NCI-H748 treated with DMSO at 0.1 percent for 48 hours (cell line): Measurements from ENCODE around the gene CFAP74.
A peak's percentile ranks its signal among the peaks of the same experiment; 100 is the strongest.

ENCODE experiments used
- DNase-seq: peaks from one replicate; lab custom pipeline; 2025; lab: John Stamatoyannopoulos, UW

CFAP74 gene

GRCh38 chr1:1914101-1914970 lies 89.2 kb downstream of the CFAP74 start:
- no peak for DNase-seq

- no peak for DNase-seq
Observed at GRCh38 chr1:1911350-1912041, 92.1 kb downstream of the CFAP74 start.

GRCh38 chr1:1910651-1911331 lies 92.8 kb downstream of the CFAP74 start:
- DNase-seq, result no peak

GRCh38 chr1:1910033-1910465 lies 93.5 kb downstream of the CFAP74 start:
- no peak for DNase-seq

GRCh38 chr1:1908506-1908791 lies 95.1 kb downstream of the CFAP74 start:
- no peak for DNase-seq

GRCh38 chr1:1907098-1907736 lies 96.4 kb downstream of the CFAP74 start:
- no peak for DNase-seq

GRCh38 chr1:1906185-1907097 lies 97.1 kb downstream of the CFAP74 start:
- peak; percentile 55 for DNase-seq

- no peak for DNase-seq
Observed at GRCh38 chr1:1903224-1903623, 100.4 kb downstream of the CFAP74 start.

GRCh38 chr1:1901641-1902294 lies 101.8 kb downstream of the CFAP74 start:
- no peak for DNase-seq

- DNase-seq, result no peak
Observed at GRCh38 chr1:1900883-1901640, 102.5 kb downstream of the CFAP74 start.

- DNase-seq, result no peak
Observed at GRCh38 chr1:1899967-1900327, 103.6 kb downstream of the CFAP74 start.

- no peak for DNase-seq
Observed at GRCh38 chr1:1899266-1899966, 104.2 kb downstream of the CFAP74 start.

GRCh38 chr1:1898246-1898933 lies 105.2 kb downstream of the CFAP74 start:
- DNase-seq, result no peak

GRCh38 chr1:1895456-1896336 lies 107.9 kb downstream of the CFAP74 start:
- no peak for DNase-seq

GRCh38 chr1:1895060-1895418 lies 108.5 kb downstream of the CFAP74 start:
- no peak for DNase-seq

GRCh38 chr1:1894354-1895059 lies 109.1 kb downstream of the CFAP74 start:
- DNase-seq, result no peak

GRCh38 chr1:1893997-1894353 lies 109.6 kb downstream of the CFAP74 start:
- DNase-seq, result no peak
